H1 (cell line): ENCODE measurements around the gene TPO.

Experiments
- BCL11A ChIP-seq, 2 experiments: IDR thresholded peaks; one replicate each; pipeline ENCODE4 v1.6.1; 2011; ENCODE audit warnings: low read depth in 2 of 2, low read length in 2 of 2, mild to moderate bottlenecking in 2 of 2
- CREB1 ChIP-seq: IDR thresholded peaks from 2 replicates; pipeline ENCODE4 v1.6.1; 2012; ENCODE audit warnings: inconsistent platforms
- EP300 ChIP-seq, 2 experiments: IDR thresholded peaks; 1 replicate in 1 of 2; 2 replicates in 1 of 2; pipeline ENCODE4 v1.6.1; 2011 to 2012; ENCODE audit warnings: low read depth in 2 of 2, low read length in 2 of 2, mild to moderate bottlenecking in 2 of 2, borderline replicate concordance in 1 of 2, inconsistent platforms in 1 of 2, moderate library complexity in 1 of 2
- GTF2F1 ChIP-seq: IDR thresholded peaks from 2 replicates; pipeline ENCODE4 v1.6.1; 2012; ENCODE audit warnings: low read depth, low read length, improper control_type of control experiment, borderline replicate concordance
- NANOG ChIP-seq: IDR thresholded peaks from 2 replicates; pipeline ENCODE4 v1.6.1; 2011; ENCODE audit warnings: low read length, low read depth, mild to moderate bottlenecking, inconsistent platforms; ENCODE audit not compliant: insufficient read depth, poor library complexity, severe bottlenecking
- POLR2A ChIP-seq, 2 experiments: IDR thresholded peaks; 1 replicate in 1 of 2; 2 replicates in 1 of 2; pipeline ENCODE4 v1.6.1; 2011; ENCODE audit warnings: low read depth in 2 of 2, low read length in 2 of 2, mild to moderate bottlenecking in 2 of 2; ENCODE audit errors: control extremely low read depth in 1 of 2
- POLR2AphosphoS5 ChIP-seq: IDR thresholded peaks from 2 replicates; pipeline ENCODE4 v1.6.1; 2011; ENCODE audit warnings: low read depth, low read length
- TF ChIP-seq, protein P1 (sequence below), 3 experiments: IDR thresholded peaks; 1 replicate in 2 of 3; 2 replicates in 1 of 3; pipeline versions ENCODE4 v1.5.1 to v1.6.1; 2011; ENCODE audit warnings: low read length in 3 of 3, mild to moderate bottlenecking in 3 of 3, inconsistent platforms in 2 of 3, low read depth in 1 of 3, moderate library complexity in 1 of 3; ENCODE audit not compliant: insufficient read depth in 1 of 3; ENCODE audit errors: control extremely low read depth in 1 of 3

DNA sequence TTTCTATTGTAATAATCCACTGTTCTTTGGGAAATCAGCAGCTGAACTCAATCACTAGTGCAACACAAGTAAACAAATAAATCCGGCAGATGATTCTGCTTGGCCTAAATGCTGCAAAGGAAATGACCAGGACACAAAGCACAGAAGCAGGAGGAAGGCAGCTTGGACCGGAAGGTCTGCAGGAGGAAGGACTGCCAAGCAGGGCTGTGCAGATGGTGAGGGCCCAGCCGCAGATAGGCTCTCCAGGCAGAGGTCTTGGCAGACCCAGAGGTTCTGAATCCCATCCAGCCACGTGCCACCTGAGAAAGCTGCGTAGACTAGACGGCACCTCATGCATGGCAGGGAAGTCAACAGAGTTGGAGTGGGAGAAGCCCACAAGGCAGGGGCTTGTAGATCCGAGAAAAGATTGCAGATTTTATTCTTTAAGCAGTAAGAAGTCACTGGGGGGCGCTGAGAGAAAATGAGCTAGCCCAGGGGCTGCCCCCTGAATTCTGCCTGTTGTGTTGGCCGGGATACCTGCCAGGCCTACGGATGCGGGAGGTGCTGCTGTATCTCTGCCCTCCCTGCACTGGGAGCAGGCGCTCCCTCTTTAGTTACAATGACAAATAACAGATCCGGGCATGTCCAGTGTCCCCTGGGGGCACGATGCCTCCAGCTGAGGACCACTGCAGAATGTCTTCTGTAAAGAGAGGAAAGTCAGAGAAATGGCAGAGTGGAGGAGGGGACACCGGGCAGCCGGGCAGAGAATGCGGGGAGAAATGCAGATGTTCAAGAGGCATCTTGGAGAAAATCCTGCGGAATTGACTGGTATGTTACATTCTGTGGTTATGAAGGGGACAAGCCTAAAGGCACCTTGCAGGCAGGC, 177.6 kb downstream of the TPO start:
- no peak for TF ChIP-seq NANOG
- TF ChIP-seq GTF2F1: no peak
- TF ChIP-seq POLR2A (IDR thresholded peaks at IDR 0.05; ENCODE audit: control extremely low read depth in 1 of 2, low read depth in 2 of 2, low read length in 2 of 2): no peak
- no peak for TF ChIP-seq BCL11A (IDR thresholded peaks at IDR 0.05; ENCODE audit: low read depth in 2 of 2, low read length in 2 of 2)
- TF ChIP-seq CREB1: no peak
- no peak for TF ChIP-seq EP300 (IDR thresholded peaks at IDR 0.05; ENCODE audit: borderline replicate concordance in 1 of 2, low read depth in 2 of 2, low read length in 2 of 2)
- no peak for TF ChIP-seq POLR2AphosphoS5
- TF ChIP-seq, protein P1, sequence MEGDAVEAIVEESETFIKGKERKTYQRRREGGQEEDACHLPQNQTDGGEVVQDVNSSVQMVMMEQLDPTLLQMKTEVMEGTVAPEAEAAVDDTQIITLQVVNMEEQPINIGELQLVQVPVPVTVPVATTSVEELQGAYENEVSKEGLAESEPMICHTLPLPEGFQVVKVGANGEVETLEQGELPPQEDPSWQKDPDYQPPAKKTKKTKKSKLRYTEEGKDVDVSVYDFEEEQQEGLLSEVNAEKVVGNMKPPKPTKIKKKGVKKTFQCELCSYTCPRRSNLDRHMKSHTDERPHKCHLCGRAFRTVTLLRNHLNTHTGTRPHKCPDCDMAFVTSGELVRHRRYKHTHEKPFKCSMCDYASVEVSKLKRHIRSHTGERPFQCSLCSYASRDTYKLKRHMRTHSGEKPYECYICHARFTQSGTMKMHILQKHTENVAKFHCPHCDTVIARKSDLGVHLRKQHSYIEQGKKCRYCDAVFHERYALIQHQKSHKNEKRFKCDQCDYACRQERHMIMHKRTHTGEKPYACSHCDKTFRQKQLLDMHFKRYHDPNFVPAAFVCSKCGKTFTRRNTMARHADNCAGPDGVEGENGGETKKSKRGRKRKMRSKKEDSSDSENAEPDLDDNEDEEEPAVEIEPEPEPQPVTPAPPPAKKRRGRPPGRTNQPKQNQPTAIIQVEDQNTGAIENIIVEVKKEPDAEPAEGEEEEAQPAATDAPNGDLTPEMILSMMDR (IDR thresholded peaks at IDR 0.05; ENCODE audit: control extremely low read depth in 1 of 3, insufficient read depth in 1 of 3, low read depth in 1 of 3, low read length in 3 of 3): peak in 1 of 3 experiments; percentile 44; a peak in 2 of 4 replicates
